ENCODE data around the gene SHOC2. TPM values are rescaled to one million over a fixed set of nuclear protein-coding genes. Genes with fewer than 3 reads are reported as not detected.

Gene SHOC2
- polyA plus RNA-seq, 10 donors = 26.1 to 36.4 (median 30.9) TPM

GRCh38 chr10:111039522-111039921 lies 120.1 kb downstream of the SHOC2 start:
- no peak for DNase-seq

DNA sequence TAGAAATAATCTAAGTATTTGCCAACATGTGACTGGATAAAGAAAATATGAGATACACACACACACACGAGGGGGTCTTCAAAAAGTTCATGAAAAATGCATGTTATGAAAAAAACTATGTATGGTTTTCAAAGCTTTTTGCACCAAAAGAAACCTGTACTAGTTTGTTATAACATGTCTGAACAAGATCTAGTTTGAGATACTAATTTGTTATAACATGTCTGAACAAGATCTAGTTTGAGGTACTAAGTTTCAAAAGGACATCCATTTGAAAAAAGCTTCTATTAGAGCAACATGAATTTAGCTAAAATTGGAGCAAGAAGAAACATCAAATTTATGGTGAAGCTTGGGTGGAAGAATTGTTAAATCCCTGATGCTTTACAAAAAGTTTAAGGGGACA lies 137.6 kb downstream of the SHOC2 start:
- no peak for DNase-seq

Other genes starting within 250 kb of the SHOC2 start
- gene PDCD4, start 47.7 kb upstream of the SHOC2 start, polyA plus RNA-seq (ENCODE audit: insufficient read length in 10 of 10) = 100 to 1,000 TPM; 118 to 216 (median 146) TPM
- 10 to 100 TPM; 22.4 to 38.5 (median 27.0) TPM for gene BBIP1, start 424 bp upstream of the SHOC2 start, polyA plus RNA-seq (ENCODE audit: insufficient read length in 10 of 10)
- 1 to 10 TPM; 3.1 to 6.4 (median 4.7) TPM for gene ADRA2A, start 157.4 kb downstream of the SHOC2 start, polyA plus RNA-seq (ENCODE audit: insufficient read length in 10 of 10)

Data from muscle of back (tissue), 11 donors.